Neural cell (in vitro differentiated cells): Measurements from ENCODE around the gene BABAM2.

Experiments
- CTCF ChIP-seq: fragments of 450-650 bp; IDR thresholded peaks from 2 replicates; pipeline ENCODE4 v1.5.1; 2014; ENCODE audit warnings: antibody characterized with exemption, mild to moderate bottlenecking, moderate library complexity; ENCODE audit not compliant: poor library complexity, severe bottlenecking
- EP300 ChIP-seq: fragments of 450-650 bp; conservative IDR thresholded peaks from 2 replicates; pipeline ENCODE4 v1.6.1; 2014; ENCODE audit warnings: antibody characterized with exemption, mild to moderate bottlenecking, moderate library complexity; ENCODE audit not compliant: poor library complexity, severe bottlenecking
- EZH2 ChIP-seq: fragments of 200-600, 300-800 bp; shearing (Covaris generic), sonication (generic); IDR thresholded peaks from 2 replicates; pipeline ENCODE4 v1.6.1; 2014; ENCODE audit warnings: antibody characterized with exemption, low read length, borderline replicate concordance, mild to moderate bottlenecking; ENCODE audit not compliant: insufficient read depth, poor library complexity, severe bottlenecking
- MXI1 ChIP-seq: fragments of 450-650 bp; conservative IDR thresholded peaks from 2 replicates; pipeline ENCODE4 v1.6.1; 2014; ENCODE audit warnings: antibody characterized with exemption, mild to moderate bottlenecking; ENCODE audit not compliant: poor library complexity, severe bottlenecking
- POLR2AphosphoS5 ChIP-seq: IDR thresholded peaks from 2 replicates; pipeline ENCODE4 v1.6.1; 2012
- TAF1 ChIP-seq: IDR thresholded peaks from 2 replicates; pipeline ENCODE4 v1.6.1; 2012; ENCODE audit warnings: low read depth

- TF ChIP-seq CTCF (no peak), EP300 (no peak), MXI1 (no peak), EZH2 (no peak), TAF1 (no peak), POLR2AphosphoS5 (no peak)
Measured at GRCh38 chr2:28021898-28022297, 131.4 kb downstream of the BABAM2 start.
